ENCODE data around the gene DCLK1. TPM values are rescaled to one million over a fixed set of nuclear protein-coding genes. Genes with fewer than 3 reads are reported as not detected.

Gene DCLK1
- total and polyA plus RNA-seq, 4 donors = 0.04 to 0.56 (median 0.20) TPM

GRCh38 chr13:35768551-35768950 is 362.6 kb downstream of the DCLK1 start:
- 78% methylated on average over 4 of the region's 4 CpGs for WGBS
- TF ChIP-seq YY1 (IDR thresholded peaks at IDR 0.05) = no peak
- no peak for TF ChIP-seq CTCF (IDR thresholded peaks at IDR 0.05; ENCODE audit: low read depth, low read length, missing input control)
- no peak for TF ChIP-seq FOXA1 (IDR thresholded peaks at IDR 0.05)
- TF ChIP-seq ATF3 (IDR thresholded peaks at IDR 0.05) = no peak
- TF ChIP-seq HNF4A (conservative IDR thresholded peaks at IDR 0.05) = no peak
- no peak for TF ChIP-seq TAF1 (conservative IDR thresholded peaks at IDR 0.05)
- no peak for TF ChIP-seq RXRA (IDR thresholded peaks at IDR 0.05)
- no peak for TF ChIP-seq JUND (IDR thresholded peaks at IDR 0.05)
- no peak for TF ChIP-seq SP1 (IDR thresholded peaks at IDR 0.05)
- no peak for TF ChIP-seq ZBTB33 (IDR thresholded peaks at IDR 0.05)
- no peak for TF ChIP-seq FOXA2 (IDR thresholded peaks at IDR 0.05)
- no peak for TF ChIP-seq REST (IDR thresholded peaks at IDR 0.05)
- no peak for TF ChIP-seq HNF4G (IDR thresholded peaks at IDR 0.05)
- TF ChIP-seq GABPA (IDR thresholded peaks at IDR 0.05 in 1 of 2, conservative IDR thresholded peaks at IDR 0.05 in 1 of 2) = no peak
- TF ChIP-seq MAX (IDR thresholded peaks at IDR 0.05) = no peak
- TF ChIP-seq EGR1 (IDR thresholded peaks at IDR 0.05; ENCODE audit: low read depth in 2 of 2) = no peak
- no peak for TF ChIP-seq NR2F2 (IDR thresholded peaks at IDR 0.05)
- no peak for TF ChIP-seq RAD21 (IDR thresholded peaks at IDR 0.05)
- DNase-seq (ENCODE audit: low spot score) = no peak
- Histone ChIP-seq H3K4me1 (ENCODE audit: control insufficient read depth in 4 of 4, insufficient read depth in 4 of 4, low read length in 3 of 4) (no peaks in the 10 kb centered on the region), H3K4me3 (ENCODE audit: low read depth in 1 of 3, low read length in 3 of 3) (no peak overlapping the region), H3K9ac (ENCODE audit: low read depth in 1 of 2, low read length in 2 of 2) (no peak overlapping the region), H3K36me3 (ENCODE audit: control insufficient read depth in 4 of 4, insufficient read depth in 3 of 4, low read depth in 1 of 4, low read length in 3 of 4) (no peaks in the 10 kb centered on the region), H3K9me3 (ENCODE audit: control insufficient read depth in 4 of 4, low read length in 3 of 4) (no peaks in the 10 kb centered on the region), H3K27me3 (ENCODE audit: control insufficient read depth in 4 of 4, insufficient read depth in 4 of 4, low read length in 3 of 4) (no peaks in the 10 kb centered on the region), H3K27ac (ENCODE audit: low read depth in 1 of 2, low read length in 2 of 2) (no peak overlapping the region)
